T-helper 2 cell treated with Interferon-gamma antibody and Interleukin-4, amounts not matched to agents 100 ng/mL and 5 ng/mL, for 36 hours (primary cell): ENCODE data around the gene RETSAT. TPM values are rescaled to one million over a fixed set of nuclear protein-coding genes. Genes with fewer than 3 reads are reported as not detected.
"Not testable (repeated sequence)": the region's sequence is repeated elsewhere in the genome, so short reads cannot be mapped to it uniquely, and the experiment has no call there.

Experiments used
- intact Hi-C: fragments of 100-400 bp; cut with micrococcal nuclease; formaldehyde crosslinking; loops from one replicate; pipeline ENCODE4 v1.15.1; 2023
- total RNA-seq: library from RNA; stranded (reverse); gene quantifications from 2 replicates; pipeline ENCODE4 v1.2.3, GENCODE V29; 2022

The RETSAT gene
- total RNA-seq, 1 donor from 2014 or later, result 25.2 TPM

DNA sequence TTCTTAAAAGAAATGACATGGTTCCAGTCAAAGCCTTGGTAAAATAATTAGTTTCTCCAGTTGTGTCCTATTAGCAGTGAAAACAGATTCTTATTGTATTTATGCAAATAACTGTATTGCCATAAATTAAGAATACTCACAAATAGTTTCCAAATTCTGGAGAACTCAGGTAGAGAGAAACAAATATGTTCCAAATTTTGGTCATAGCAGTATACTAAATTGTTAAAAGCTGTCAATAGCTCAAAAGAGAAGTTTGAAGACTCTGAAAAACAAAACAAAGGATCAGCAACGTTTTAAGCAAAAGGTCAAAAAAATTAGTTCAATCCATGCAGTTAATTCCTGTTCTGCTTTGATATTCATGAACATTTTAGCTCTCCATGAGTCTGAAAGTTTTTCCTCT is 25.7 kb upstream of the RETSAT start:
- intact Hi-C loops, result no loop called here

DNA sequence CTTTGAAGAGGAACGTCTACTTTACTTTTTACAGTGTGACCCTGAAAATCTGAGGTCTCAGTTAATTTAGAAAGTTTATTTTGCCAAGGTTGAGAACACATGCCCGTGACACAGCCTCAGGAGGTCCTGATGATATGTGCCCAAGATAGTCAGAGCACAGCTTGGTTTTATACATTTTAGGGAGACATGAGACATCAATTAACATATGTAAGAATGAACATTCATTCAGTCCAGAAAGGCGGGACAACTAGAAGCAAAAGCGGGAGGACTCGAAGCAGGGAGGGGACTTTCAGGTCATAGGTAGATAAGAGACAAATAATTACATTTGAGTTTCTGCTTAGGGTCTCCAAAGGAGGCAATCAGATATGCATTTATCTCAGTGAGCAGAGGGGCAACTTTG is 23.9 kb upstream of the RETSAT start:
- intact Hi-C loops, result no loop called here

DNA sequence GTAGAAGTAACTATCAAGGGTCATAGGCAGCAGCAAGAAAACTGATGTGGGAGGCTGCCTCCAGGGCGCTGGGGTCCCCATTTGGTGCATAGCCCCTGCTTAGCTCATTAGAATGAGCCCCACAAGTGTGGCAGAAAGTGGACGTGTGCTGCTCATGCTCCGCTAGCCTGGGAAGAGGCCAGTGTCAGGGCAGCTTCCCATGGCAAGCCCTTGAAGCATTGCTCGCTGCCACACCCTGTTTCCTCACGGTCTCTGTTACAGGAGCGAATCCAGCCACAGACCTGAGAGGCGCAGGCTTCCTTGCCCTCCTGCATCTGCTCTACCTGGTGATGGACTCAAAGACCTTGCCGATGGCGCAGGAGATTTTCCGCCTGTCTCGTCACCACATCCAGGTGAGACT is 22.8 kb upstream of the RETSAT start:
- intact Hi-C loops, result no loop called here

DNA sequence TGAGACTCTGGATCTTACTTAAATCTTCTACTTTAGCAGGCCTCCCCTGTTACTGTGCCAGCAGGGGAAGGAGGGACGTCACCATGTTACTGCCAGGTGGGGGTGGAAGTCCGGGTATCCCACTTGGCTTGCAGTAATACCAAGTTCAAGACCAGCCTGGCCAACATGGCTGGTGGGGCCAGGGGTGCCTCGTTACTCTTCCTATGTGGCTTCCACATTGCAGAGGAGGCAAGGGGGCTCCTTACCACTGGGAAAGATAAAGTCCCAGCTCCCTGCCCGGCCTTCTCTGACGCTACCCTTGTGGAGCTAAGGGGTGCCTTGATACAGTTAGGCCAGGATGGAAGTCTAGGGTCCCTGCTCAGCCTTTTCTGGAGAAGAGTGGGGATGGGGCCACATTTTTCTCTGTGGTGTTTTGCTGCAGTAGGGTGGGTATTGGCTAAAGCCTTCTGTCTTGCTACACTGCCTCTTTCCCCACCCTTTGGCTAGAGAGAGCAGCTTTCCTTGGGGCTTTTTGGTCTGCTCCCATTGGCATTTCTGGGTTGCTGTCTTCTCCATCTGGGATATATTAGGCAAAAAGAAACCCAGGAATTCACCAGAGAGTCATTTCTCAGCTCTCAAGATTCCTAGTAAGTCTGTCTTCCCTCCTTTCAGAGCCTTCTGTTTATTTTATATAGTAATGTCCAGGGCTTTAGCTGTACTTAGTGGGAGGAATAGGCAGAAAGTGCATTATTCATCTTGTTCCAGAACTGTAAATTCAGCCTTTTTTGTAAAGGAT is 22.1 kb upstream of the RETSAT start:
- intact Hi-C loops, result no loop called here

DNA sequence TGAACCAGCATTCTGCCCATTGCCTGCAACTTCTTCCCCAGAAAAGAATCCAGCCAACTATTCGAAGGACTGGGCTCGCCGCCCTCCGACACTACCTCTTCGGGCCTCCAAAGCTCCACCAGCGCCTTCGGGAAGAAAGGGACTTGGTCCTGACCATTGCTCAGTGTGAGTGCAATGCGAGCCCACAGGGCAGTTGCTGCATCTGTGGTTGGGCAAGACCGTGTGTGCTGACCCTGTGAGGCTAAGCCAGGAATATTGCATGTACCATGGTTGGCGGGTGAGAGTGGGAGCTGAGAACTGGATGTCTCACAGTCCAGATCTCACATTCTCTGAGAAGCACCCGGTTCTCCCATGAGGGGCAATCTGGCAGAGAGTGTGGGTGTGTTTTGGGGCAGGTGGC is 16.7 kb upstream of the RETSAT start:
- intact Hi-C loops, result no loop called here

DNA sequence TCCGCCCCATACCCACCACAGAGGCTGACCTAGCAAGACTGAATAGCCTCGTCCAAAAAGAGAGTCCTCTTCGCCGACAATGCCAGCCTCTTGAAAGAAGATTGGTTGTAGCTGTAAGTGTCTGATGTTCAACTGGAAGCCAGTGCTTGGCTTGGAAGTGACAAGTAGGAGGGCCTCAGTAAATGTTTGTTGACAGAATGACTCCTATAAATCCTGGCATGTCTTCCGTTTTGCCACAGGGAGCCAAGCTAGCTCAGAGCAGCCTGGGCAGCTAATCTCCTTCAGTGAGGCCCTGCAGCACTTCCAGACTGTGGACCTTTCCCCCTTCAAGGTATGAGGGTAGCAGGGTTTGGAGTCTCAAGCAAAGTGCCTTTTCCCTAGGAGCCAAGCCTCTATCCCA is 15.2 kb upstream of the RETSAT start:
- intact Hi-C loops, result no loop called here

DNA sequence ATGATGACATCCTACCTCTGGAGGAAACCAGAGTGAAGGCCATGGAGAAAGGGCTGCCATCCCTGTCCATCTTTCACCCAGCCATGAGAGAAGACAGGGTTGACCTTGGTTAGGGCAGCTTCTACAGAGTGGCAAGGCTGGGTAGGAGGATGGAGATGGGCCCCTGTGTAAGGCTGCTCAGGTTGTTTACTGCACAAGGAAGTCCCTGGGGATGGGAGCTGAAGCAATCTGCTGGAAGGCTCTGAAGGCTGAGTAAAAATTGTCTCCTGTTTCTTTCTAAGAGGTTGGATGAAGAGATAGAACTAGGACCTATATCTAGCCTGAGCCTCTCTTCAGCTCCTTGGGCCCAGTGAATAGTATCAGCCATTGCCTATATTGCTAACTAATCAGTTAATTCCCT is 14.6 kb upstream of the RETSAT start:
- intact Hi-C loops, result no loop called here

DNA sequence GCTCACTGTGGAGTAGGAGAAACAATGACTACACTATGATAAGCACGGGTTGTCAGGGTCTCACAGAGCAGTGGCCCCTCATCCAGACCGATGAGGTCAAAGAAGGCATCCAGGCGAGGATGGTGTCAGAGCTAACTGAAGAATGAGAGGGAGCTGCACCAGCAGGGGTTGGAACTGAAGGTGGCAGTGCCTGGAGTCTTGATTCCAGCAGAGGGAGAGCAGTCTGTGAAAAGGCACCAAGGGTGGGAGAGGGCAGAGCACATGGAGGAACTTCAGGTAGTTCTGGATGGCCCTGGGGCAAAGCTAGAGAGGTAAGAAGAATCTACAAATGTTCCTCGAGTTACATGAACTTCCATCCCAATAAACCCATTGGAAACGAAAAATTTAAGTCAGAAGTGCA is 12.9 kb upstream of the RETSAT start:
- intact Hi-C loops, result no loop called here

DNA sequence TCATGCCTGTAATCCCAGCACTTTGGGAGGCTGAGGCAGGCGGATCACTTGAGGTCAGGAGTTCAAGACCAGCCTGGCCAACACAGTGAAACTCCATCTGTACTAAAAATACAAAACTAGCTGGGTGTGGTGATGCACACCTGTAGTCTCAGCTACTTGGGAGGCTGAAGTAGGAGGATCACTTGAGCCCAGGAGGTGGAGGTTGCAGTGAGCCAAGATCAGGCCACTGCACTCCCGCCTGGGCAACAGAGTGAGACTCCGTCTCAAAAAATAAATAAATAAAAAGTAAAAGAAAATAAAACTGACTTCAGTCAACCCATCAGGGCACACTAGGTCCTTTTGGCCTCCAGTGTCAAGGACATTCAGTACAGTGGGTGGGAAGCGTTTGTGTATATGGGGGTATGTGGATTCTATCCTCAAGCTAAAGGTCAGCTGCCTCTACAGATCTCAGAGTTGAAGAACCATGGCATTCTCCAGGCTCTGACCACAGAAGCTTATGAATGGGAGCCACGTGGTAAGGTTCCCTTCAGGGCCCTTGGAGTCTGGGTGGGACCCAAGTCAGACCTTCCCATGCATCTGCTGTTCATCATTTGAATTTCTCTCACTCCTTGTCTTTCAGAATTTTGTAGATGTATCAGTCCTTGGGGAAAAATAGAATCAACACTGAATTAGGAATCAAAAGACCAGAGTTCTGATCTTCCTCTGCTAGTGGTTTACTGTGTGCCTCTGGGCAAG is 8.5 kb upstream of the RETSAT start:
- intact Hi-C loops, result not testable (repeated sequence)

DNA sequence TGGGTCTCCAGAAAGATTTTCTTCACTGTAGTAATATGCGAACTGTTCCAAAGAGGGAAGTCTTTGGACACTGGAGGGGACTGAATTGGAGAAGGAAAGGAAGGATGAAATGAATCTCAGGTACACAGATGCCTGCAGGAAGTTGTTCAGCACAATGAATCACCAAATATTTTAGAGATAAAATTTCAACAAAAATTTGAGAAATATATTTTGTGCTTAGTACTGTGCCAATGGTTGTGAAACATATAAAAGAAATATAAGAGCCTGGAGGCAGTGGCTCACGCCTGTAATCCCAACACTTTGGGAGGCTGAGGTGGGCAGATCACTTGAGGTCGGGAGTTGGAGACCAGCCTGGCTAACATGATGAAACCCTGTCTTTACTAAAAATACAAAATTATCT is 3.4 kb upstream of the RETSAT start:
- intact Hi-C loops, result no loop called here

DNA sequence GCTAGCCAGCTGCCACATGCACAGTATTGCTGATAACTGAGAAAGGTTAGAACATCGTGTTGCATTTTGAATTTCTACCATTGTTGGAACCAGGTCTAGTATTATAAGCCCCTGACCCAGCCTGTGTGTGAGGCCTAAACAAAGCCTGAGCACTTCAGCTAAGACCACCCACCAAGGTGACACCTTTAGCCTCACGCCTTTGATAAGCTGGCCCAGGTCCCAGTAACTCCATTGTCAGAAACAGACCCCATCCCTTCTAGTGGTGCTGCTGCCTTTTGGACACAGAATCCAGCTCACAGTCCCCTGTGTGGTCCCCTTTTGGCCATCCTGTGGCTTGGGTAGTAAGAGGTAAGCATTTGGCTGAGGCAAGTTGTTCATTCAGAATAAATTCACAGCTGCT is 1.9 kb upstream of the RETSAT start:
- intact Hi-C loops, result no loop called here

DNA sequence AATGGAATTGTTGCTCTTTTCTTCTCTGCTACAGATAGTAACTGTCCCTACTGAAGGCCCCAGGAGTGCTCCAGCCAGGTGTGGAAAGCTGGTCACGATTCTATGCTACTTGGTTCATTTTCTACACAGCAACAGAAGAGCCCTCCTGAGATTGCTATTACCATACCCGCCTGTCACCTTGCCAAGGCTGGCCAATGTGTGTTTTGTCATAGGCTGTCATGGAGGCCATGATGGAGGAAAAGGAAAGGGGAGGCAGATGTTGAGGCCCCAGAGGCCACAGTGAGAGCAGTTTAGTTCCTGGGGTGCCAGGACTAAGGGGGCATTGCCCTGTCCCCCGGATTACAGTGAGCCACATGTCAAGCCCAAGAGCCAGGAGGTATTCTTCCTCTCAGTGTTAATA is 1.2 kb upstream of the RETSAT start:
- intact Hi-C loops, result loop anchor here (2.0 kb wide), 2 partner anchors 53 to 197 kb away; no protein-coding TSS in a partner anchor

DNA sequence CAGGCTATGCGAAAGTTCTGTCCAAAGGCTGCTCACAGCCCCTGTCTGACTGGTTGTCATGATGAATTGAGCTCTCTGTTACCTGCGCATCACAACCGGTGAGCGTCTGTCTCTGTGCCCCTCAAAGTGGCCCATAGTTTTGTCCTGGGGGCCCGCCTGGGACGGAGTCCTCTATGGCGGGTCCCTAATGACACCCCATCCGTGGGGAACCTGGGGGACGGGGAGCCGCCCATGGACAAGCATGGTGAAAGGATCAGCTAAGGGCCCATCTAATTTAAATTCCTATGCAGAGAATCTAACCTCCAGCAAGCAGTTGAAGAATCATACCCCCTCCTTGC is 714 bp upstream of the RETSAT start:
- intact Hi-C loops, result loop anchor here (2.0 kb wide), 2 partner anchors 54 to 198 kb away; no protein-coding TSS in a partner anchor

DNA sequence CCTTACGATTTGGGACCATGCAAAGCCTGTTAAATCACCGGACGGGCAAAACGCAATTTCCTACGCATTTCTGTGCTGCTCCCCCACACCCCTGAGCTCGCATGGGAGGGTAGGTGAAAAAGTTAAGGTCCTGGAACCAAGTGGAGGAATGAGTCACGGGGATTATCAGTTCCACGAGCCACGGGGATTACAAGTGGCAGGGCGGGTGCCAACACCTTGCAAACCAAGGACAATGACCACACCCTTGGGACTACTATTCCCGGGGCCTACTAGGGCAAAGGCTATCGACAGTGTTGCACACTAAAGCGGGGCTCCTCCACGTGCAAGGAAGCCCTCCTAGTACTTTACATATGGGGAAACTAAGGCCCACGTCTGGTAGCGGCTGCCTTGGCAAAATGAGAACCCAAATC is 447 bp downstream of the RETSAT start:
- intact Hi-C loops, result loop anchor here (1.0 to 5.0 kb wide), 9 partner anchors 26 to 752 kb away; partner anchors contain the start of genes GGCX, PTCD3, SH2D6 and USP39

DNA sequence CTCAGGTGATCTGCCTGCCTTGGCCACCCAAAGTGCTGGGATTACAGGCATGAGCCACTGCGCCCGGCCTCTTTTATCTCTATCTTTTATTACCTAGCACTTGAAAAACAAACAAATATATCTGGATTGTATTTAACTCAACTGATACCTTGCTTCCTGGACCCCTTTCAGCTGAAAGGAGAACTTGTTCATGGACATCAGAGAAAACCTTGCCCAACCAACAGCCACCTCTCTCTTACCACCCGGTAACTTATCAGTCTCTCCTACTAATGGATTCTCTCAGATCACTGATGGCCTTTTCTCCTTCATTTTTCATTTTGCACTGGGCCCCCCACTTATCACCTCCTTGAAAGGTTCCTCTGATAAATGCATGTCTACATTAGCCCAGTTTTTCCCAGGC is 6.7 kb downstream of the RETSAT start:
- intact Hi-C loops, result no loop called here

DNA sequence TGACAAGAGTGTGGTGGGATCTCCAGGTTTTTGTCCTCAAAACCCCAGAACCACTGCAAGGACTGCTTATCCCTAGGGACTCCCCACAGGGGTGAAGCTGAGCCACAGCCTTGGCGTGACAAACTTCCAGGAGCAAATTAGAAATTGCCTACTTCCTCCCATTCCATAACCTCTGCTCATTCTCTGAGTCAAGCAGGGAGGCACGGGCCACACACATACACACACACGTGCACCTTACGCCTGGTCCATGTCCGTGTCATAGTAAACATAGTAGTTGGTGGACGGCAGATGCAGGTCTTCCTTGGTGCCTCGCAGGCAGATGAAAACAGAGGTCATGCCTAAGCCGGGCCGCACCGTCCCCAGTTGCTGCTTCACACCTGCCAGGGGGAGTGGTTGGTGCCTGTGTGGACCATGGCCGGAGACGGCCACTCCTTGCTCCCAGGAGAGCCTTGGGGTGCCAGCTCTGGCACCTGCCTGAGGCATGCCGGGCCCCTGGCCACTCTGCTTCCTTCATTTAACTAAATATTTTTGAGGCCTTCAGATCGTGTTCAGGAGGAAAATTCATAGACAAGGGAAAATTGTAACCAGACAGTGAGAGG is 9.9 kb downstream of the RETSAT start:
- intact Hi-C loops, result no loop called here

DNA sequence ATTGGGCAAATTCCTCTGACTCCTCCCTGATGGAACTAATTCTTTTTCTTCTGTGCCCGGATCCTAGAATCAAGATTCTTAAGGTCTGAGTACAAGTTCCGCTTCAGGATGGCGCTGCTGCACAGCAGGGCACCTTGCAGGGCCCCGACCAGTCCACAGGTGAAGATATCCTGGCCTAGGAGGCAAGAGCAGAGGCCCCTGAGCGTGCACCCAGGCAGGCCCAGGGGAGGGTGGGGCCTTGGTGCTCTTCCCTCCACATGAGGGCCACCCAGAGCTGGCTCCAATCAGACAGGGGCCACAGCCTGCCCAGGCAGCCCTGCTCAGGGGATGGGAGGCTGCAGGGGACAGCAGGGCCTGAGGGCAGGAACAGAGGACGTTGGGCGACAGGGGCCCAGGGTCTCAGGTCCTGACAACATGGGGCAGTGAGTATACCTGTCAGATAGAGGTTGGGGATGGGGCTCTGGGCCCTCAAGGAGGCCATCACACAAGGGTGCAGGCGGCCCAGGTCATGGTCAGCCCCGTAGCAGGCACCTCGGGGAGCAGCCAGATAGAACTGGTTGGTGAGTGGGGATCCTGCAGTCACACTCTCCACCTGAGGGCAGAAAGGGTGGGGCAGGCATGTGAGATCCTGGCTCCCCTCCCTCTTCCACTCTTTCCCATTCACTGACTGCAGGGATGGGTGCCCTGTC is 11.0 kb downstream of the RETSAT start:
- intact Hi-C loops, result loop anchor here (1.0 kb wide), 1 partner anchor 26 kb away; no protein-coding TSS in a partner anchor

DNA sequence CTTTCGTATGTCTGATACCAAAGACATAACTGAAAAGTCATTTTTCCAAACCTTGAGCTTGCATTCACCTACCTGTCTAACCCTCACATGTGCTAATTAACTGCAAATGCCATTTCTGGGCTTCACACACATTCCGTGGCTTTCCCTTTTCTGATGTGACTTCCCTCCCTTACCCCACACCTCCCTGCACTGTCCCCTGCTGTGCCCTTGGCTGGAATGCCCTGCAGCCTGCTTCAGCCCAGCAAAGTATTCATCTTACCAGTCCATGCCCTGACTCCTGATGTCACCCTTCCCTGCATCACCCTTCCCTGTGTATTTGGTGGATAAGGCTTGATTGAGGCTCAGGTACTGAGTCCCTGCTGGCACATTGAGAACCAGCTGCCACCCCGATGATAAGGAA is 12.2 kb downstream of the RETSAT start:
- intact Hi-C loops, result no loop called here

DNA sequence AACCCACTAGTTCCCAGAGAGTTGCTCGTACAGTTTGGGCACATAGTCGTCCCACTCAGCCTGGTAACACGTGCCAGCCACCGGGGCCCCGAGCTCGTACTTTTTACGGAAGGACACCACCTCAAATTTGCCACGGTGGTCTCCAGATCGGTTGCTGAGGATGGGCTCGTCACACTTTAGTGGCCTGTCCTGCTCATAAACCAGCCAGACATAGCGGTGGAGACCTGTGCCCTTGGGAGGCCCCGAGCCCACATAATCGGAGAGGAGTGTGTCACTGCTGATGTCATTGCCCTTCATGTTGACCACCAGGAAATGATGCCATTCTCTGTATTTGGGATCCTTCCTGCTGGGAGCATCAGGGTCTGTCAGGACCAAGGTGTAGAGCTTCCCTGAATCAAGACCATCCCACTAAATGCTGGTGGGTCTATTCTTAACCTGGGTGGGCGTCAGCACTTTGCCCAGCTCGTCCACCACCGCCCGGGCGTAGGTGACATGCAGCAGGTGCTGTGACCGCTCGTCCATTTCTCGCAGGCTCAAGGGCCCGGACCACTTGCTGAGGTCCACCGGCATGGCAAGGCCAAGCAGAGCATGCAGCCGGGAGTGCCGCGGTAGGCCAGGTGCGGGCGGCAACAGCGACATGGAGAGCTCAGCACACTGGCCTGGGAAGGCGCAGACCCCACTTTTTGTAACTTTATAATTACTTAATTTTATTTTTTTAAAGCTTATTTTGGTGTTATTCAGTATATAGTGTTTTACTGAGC is 12.9 kb downstream of the RETSAT start:
- intact Hi-C loops, result no loop called here

DNA sequence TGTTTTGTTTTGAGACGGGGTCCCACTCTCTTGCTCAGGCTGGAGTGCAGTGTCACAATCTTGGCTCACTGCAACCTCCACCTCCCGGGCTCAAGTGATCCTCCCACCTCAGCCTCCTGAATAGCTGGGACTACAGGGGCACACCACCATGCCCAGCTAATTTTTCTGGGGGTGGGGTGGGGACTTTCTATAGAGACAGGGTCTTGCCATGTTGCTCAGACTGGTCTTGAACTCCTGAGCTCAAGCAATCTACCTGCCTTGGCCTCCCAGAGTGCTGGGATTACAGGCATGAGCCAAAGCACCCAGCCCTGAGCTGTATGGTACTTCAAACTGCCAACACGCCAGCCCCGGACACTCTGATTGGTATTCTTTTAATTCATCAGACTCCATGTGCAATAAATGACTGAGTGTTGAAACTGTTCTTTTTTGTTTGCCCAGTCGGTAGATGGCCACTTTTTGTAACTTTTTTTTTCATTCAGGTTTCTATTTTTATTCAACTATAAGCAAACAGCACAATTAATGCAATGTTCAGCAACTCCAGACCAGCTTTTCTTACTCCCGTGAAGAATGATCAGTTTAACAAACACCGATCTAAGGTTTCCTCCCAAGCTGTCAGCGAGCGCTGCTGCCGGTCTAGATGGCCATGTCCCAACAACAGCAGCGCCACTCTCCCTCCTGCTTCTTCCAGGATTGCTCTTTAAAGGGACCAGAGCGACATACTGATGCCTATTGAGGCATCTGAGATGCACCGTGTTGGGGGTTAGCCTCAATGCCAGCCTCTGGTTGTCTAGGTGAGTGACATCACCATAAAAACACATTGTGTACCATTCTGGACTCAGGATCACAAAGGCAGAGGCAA is 14.1 kb downstream of the RETSAT start:
- intact Hi-C loops, result no loop called here
